Activated CD4-positive, alpha-beta memory T cell treated with anti-CD3 and anti-CD28 coated beads, Interleukin-2, amount 10 ng/mL, durations not matched to agents 7 days and 5 days (primary cell): ENCODE results near the gene SKP1. TPM values are rescaled to one million over a fixed set of nuclear protein-coding genes. Genes with fewer than 3 reads are reported as not detected.
"Not testable (repeated sequence)": the region's sequence is repeated elsewhere in the genome, so short reads cannot be mapped to it uniquely, and the experiment has no call there.

Experiments
- CTCF ChIA-PET: fragments of 350-600 bp; sonication (Branson Sonifier 250); formaldehyde crosslinking; loops from one replicate; lab custom pipeline; 2021; ENCODE audit warnings: antibody characterized with exemption, inconsistent platforms; lab: Charles Lee
- POLR2A ChIA-PET: fragments of 350-600 bp; sonication (Branson Sonifier 250); formaldehyde crosslinking; loops from one replicate; lab custom pipeline; 2021; ENCODE audit warnings: antibody characterized with exemption; lab: Charles Lee
- DNase-seq: peaks from one replicate; pipeline ENCODE4 v3.0.0-alpha.2; 2020
- H3K27ac Mint-ChIP-seq: one replicate; pipeline ENCODE4 v1.8.0; 2021; ENCODE audit warnings: mild to moderate bottlenecking, mixed read lengths
- H3K27me3 Mint-ChIP-seq: one replicate; pipeline ENCODE4 v1.8.0; 2021; ENCODE audit warnings: mixed read lengths
- H3K36me3 Mint-ChIP-seq: one replicate; pipeline ENCODE4 v1.8.0; 2021; ENCODE audit warnings: low read depth, mixed read lengths
- H3K4me1 Mint-ChIP-seq: one replicate; pipeline ENCODE4 v1.8.0; 2021; ENCODE audit warnings: mixed read lengths
- H3K4me3 Mint-ChIP-seq: one replicate; pipeline ENCODE4 v1.8.0; 2021; ENCODE audit warnings: mild to moderate bottlenecking, mixed read lengths
- H3K9me3 Mint-ChIP-seq: one replicate; pipeline ENCODE4 v1.8.0; 2021; ENCODE audit warnings: mixed read lengths
- total RNA-seq, 2 experiments: library from RNA; stranded (reverse); gene quantifications; one replicate each; pipeline ENCODE4 v1.2.3, GENCODE V29; 2021

The SKP1 gene
- total RNA-seq, 2 experiments from 2014 or later, result 197 to 205 TPM

GRCh38 chr5:134174841-134175839 lies 1.6 kb downstream of the SKP1 start:
- Mint-ChIP-seq H3K27me3 (no peaks in the 10 kb centered on the region), H3K27ac (peak overlapping the region; percentile 97), H3K4me1 (peaks cover 35% of the 10 kb centered on the region), H3K36me3 (peaks cover 36% of the 10 kb centered on the region), H3K4me3 (peak overlapping the region; percentile 80), H3K9me3 (no peaks in the 10 kb centered on the region)
- ChIA-PET POLR2A (interaction anchor here (0.6 to 4.0 kb wide), 16 partner anchors 11 to 699 kb away, joined by 3 to 118 read pairs (median 11); partner anchors contain the start of genes PPP2CA, TCF7, TXNDC15 and VDAC1), CTCF (interaction anchor here (1.0 to 2.1 kb wide), 2 partner anchors 9 to 50 kb away, joined by 3 to 16 read pairs; partner anchors contain the start of gene PPP2CA)
- DNase-seq, result no peak

GRCh38 chr5:134171972-134172371 lies 4.8 kb downstream of the SKP1 start:
- H3K27ac Mint-ChIP-seq, result no peak overlapping the region
- H3K9me3 Mint-ChIP-seq, result no peaks in the 10 kb centered on the region
- ChIA-PET POLR2A (no interaction called here), CTCF (no interaction called here)
- DNase-seq, result no peak
- no peak overlapping the region for H3K4me3 Mint-ChIP-seq
- peaks cover 31% of the 10 kb centered on the region for H3K4me1 Mint-ChIP-seq
- peaks cover 56% of the 10 kb centered on the region for H3K36me3 Mint-ChIP-seq
- H3K27me3 Mint-ChIP-seq, result no peaks in the 10 kb centered on the region

- DNase-seq, result no peak
- no peak overlapping the region for H3K27ac Mint-ChIP-seq
- no peaks in the 10 kb centered on the region for H3K27me3 Mint-ChIP-seq
- no peak overlapping the region for H3K4me3 Mint-ChIP-seq
- peaks cover 14% of the 10 kb centered on the region for H3K4me1 Mint-ChIP-seq
- ChIA-PET POLR2A (interaction anchor here (1.5 to 6.8 kb wide), 3 partner anchors 12 to 14 kb away, joined by 5 to 40 read pairs (median 6); partner anchors contain the start of gene SKP1), CTCF (no interaction called here)
- peaks cover 68% of the 10 kb centered on the region for H3K36me3 Mint-ChIP-seq
- peaks cover 6% of the 10 kb centered on the region for H3K9me3 Mint-ChIP-seq
Observed at GRCh38 chr5:134162592-134162991, 14.2 kb downstream of the SKP1 start.

GRCh38 chr5:134161513-134162395 lies 15.0 kb downstream of the SKP1 start:
- ChIA-PET CTCF (interaction anchor here (0.6 to 2.0 kb wide), 7 partner anchors 9 to 142 kb away, joined by 3 to 5 read pairs (median 3); no protein-coding TSS in a partner anchor), POLR2A (interaction anchor here (1.2 to 6.8 kb wide), 4 partner anchors 11 to 157 kb away, joined by 3 to 40 read pairs (median 6); partner anchors contain the start of genes SKP1 and VDAC1)
- H3K27ac Mint-ChIP-seq, result no peak overlapping the region
- H3K4me3 Mint-ChIP-seq, result no peak overlapping the region
- no peaks in the 10 kb centered on the region for H3K27me3 Mint-ChIP-seq
- H3K4me1 Mint-ChIP-seq, result peaks cover 14% of the 10 kb centered on the region
- peaks cover 64% of the 10 kb centered on the region for H3K36me3 Mint-ChIP-seq
- no peak for DNase-seq
- H3K9me3 Mint-ChIP-seq, result peaks cover 6% of the 10 kb centered on the region

- no peaks in the 10 kb centered on the region for H3K27me3 Mint-ChIP-seq
- CTCF ChIA-PET, result interaction anchor here (0.5 to 19.9 kb wide), 8 partner anchors 8 to 1272 kb away, joined by 3 to 348 read pairs (median 3); no protein-coding TSS in a partner anchor
- no peak overlapping the region for H3K27ac Mint-ChIP-seq
- H3K4me3 Mint-ChIP-seq, result no peak overlapping the region
- DNase-seq, result no peak
- H3K9me3 Mint-ChIP-seq, result no peaks in the 10 kb centered on the region
- POLR2A ChIA-PET, result interaction anchor here (2.1 to 4.1 kb wide), 2 partner anchors 14 to 22 kb away, joined by 6 to 32 read pairs; partner anchors contain the start of gene SKP1
- H3K4me1 Mint-ChIP-seq, result peaks cover 11% of the 10 kb centered on the region
- peaks cover 69% of the 10 kb centered on the region for H3K36me3 Mint-ChIP-seq
Observed at GRCh38 chr5:134153657-134154056, 23.1 kb downstream of the SKP1 start.

GRCh38 chr5:134153241-134153640 lies 23.5 kb downstream of the SKP1 start:
- no peak for DNase-seq
- ChIA-PET POLR2A (interaction anchor here (1.3 to 4.1 kb wide), 3 partner anchors 14 to 36 kb away, joined by 3 to 32 read pairs (median 6); partner anchors contain the start of gene SKP1), CTCF (interaction anchor here (0.5 to 19.9 kb wide), 8 partner anchors 8 to 1272 kb away, joined by 3 to 348 read pairs (median 3); no protein-coding TSS in a partner anchor)
- H3K4me1 Mint-ChIP-seq, result peaks cover 11% of the 10 kb centered on the region
- no peak overlapping the region for H3K4me3 Mint-ChIP-seq
- H3K36me3 Mint-ChIP-seq, result peaks cover 66% of the 10 kb centered on the region
- H3K27me3 Mint-ChIP-seq, result no peaks in the 10 kb centered on the region
- no peak overlapping the region for H3K27ac Mint-ChIP-seq
- no peaks in the 10 kb centered on the region for H3K9me3 Mint-ChIP-seq

GRCh38 chr5:134152173-134152832 lies 24.4 kb downstream of the SKP1 start:
- not testable (repeated sequence) for H3K4me3 Mint-ChIP-seq, H3K27me3 Mint-ChIP-seq, DNase-seq, H3K9me3 Mint-ChIP-seq, H3K27ac Mint-ChIP-seq
- Mint-ChIP-seq H3K4me1 (peaks cover 11% of the 10 kb centered on the region), H3K36me3 (peaks cover 57% of the 10 kb centered on the region)
- ChIA-PET CTCF (interaction anchor here (1.1 to 19.9 kb wide), 5 partner anchors 9 to 1273 kb away, joined by 3 to 348 read pairs (median 3); no protein-coding TSS in a partner anchor), POLR2A (interaction anchor here (0.9 to 4.1 kb wide), 4 partner anchors 13 to 35 kb away, joined by 3 to 32 read pairs (median 4); partner anchors contain the start of gene SKP1)

GRCh38 chr5:134151723-134152122 lies 25.0 kb downstream of the SKP1 start:
- Mint-ChIP-seq H3K27ac (no peak overlapping the region), H3K36me3 (peaks cover 62% of the 10 kb centered on the region), H3K9me3 (no peaks in the 10 kb centered on the region), H3K4me1 (peaks cover 11% of the 10 kb centered on the region), H3K27me3 (no peaks in the 10 kb centered on the region), H3K4me3 (no peak overlapping the region)
- DNase-seq, result no peak
- POLR2A ChIA-PET, result interaction anchor here (0.9 to 4.1 kb wide), 5 partner anchors 10 to 112 kb away, joined by 3 to 32 read pairs (median 6); partner anchors contain the start of gene SKP1
- CTCF ChIA-PET, result interaction anchor here (2.2 to 19.9 kb wide), 2 partner anchors 50 to 113 kb away, joined by 11 to 348 read pairs; no protein-coding TSS in a partner anchor

GRCh38 chr5:134149571-134150303 lies 27.0 kb downstream of the SKP1 start:
- DNase-seq, result no peak
- ChIA-PET CTCF (interaction anchor here (1.1 to 19.9 kb wide), 5 partner anchors 10 to 261 kb away, joined by 3 to 348 read pairs (median 11); no protein-coding TSS in a partner anchor), POLR2A (interaction anchor here (1.4 to 2.2 kb wide), 2 partner anchors 12 to 49 kb away, joined by 4 to 6 read pairs; no protein-coding TSS in a partner anchor)
- Mint-ChIP-seq H3K9me3 (no peaks in the 10 kb centered on the region), H3K27ac (no peak overlapping the region), H3K4me1 (peaks cover 11% of the 10 kb centered on the region), H3K27me3 (no peaks in the 10 kb centered on the region), H3K36me3 (peaks cover 55% of the 10 kb centered on the region), H3K4me3 (no peak overlapping the region)

- no peak for DNase-seq
- no peak overlapping the region for H3K4me3 Mint-ChIP-seq
- POLR2A ChIA-PET, result interaction anchor here (1.4 to 1.7 kb wide), 2 partner anchors 10 to 13 kb away, joined by 5 to 6 read pairs; no protein-coding TSS in a partner anchor
- no peaks in the 10 kb centered on the region for H3K27me3 Mint-ChIP-seq
- CTCF ChIA-PET, result interaction anchor here (2.7 to 19.9 kb wide), 2 partner anchors 9 to 110 kb away, joined by 13 to 348 read pairs; no protein-coding TSS in a partner anchor
- H3K4me1 Mint-ChIP-seq, result peaks cover 11% of the 10 kb centered on the region
- H3K36me3 Mint-ChIP-seq, result peaks cover 54% of the 10 kb centered on the region
- H3K27ac Mint-ChIP-seq, result no peak overlapping the region
- no peaks in the 10 kb centered on the region for H3K9me3 Mint-ChIP-seq
Observed at GRCh38 chr5:134148986-134149539, 27.7 kb downstream of the SKP1 start.
